NOMO-1 (cell line): Measurements from ENCODE around the gene MYCL.
"Not testable (repeated sequence)": the region's sequence is repeated elsewhere in the genome, so short reads cannot be mapped to it uniquely, and the experiment has no call there.

Experiments
- DNase-seq, 2 experiments: peaks; one replicate each; lab custom pipeline; 2025; ENCODE audit not compliant: unreplicated experiment in 2 of 2; lab: John Stamatoyannopoulos, UW

MYCL gene

DNA sequence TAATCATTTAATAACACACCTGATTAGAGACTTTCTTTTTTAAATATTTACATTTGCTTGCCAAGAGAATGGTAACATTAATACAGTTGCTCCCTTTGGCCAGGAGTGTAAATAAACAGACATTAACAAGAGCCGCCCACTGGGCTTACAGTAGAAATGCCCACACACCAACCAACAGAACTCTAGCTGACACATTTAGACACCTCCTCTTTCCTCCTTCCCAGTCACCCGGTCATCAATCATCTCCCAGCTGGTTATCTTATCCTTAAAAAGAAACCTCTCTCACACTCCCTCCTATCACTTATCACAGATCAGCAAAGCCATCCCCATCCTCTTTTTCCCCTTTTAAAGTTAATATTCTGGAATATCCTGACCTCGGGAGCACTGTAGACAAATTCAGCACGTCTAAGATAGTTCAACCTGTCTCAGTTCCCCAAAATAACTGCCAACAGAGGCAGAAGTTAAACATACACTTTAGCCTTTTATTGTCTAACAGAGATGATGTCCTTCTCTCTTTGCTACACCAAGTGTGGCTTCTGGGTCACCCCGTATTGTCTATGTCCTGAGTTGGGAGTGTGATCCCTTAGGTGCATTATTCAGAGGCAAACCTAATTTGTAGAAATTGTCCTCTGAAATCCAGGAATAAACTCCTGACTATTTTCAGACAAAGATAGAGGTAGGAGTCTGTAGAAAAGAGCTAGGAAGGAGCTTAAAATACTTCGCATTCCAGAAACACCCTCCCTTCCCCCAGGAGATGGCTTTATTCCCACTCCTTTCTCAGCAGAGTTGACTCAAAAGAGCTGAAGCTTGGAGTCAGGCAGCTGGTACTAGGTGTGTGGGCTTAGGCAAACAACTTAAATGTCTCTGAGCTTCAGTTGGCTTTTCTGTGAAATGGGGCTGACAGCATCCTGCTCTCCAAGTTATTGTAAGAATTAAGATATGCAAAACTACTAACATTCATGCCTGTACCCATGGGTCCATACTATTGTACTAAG is 8.8 kb downstream of the MYCL start:
- peak; percentile 59 to 75 for DNase-seq

DNA sequence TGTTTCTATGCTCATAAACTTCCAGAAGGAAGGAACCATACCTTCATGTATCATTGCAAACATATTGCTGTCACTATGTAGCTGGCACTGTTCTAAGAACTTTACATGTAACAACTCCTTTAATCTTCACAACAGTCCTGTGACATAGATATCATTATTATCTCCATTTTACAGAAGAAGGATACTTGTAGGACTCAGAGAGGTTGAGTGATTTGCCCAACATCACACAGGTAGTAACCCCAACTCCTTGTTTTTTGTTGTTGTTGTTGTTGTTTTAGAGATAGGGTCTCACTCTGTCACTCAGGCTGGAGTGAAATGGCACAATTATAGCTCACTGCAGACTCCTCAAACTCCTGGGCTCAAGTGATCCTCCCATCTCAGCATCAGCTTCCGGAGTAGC is 10.8 kb downstream of the MYCL start:
- no peak for DNase-seq

DNA sequence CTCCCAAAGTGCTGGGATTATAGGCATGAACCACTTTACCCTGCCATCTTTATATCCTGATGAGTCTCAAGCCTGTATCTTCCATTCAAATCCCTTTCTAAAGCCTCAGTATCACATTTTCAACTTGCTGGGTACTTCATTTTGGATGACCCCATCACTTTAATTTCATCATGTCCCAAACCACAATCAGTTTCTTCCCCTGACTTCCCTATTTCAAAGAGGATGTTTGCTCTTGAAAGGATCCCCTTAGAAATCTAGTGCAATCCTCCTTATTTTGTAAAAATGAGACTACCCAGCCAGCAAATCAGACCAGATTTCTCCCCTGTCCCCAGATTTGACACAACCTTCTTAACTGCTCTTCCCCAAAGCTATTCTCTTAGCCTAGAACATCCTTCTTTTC is 11.4 kb downstream of the MYCL start:
- DNase-seq, result peak; percentile 69 to 95

DNA sequence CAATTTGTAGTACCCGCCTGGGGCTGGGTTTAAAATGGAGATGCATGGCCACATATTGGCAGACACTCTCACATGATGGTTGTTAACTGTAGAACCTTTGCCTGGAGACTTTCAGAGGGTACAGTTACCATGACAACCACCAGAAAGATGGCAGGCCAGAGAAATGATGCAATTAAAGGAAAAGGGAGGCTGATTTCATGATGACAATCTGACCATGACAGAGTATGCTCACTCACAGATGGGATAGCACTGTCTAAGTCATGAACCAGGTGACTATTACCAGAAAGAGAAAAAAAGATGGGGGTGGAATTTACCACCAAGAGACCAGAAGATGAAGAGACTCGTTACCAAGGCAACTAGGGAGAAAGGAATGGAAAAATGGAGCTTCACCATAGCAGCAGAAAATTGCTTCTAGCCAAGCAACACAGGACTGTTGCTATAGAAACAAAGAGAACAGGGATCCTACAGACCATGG is 14.9 kb downstream of the MYCL start:
- DNase-seq, result no peak

- DNase-seq, result no peak
Observed at GRCh38 chr1:39885516-39885915, 16.2 kb downstream of the MYCL start.

DNA sequence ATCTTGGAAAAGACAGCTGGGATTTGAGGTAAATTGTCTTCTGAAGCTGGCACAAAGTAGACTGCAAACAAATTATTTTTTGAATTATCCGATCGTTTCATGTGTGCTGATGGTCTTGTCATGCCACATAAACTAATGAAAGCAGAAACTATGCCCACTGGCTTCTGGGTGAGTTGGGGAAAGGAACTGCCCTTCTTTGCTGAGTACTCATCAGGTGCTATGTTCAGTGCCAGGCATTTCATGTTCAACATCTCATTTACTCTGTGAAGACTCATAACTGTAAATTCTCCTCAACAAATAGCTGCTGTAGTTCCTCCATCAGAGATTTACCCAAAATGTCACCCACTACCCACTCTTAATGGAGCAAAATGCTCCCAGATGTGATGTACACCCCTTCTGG is 19.6 kb downstream of the MYCL start:
- no peak for DNase-seq

DNA sequence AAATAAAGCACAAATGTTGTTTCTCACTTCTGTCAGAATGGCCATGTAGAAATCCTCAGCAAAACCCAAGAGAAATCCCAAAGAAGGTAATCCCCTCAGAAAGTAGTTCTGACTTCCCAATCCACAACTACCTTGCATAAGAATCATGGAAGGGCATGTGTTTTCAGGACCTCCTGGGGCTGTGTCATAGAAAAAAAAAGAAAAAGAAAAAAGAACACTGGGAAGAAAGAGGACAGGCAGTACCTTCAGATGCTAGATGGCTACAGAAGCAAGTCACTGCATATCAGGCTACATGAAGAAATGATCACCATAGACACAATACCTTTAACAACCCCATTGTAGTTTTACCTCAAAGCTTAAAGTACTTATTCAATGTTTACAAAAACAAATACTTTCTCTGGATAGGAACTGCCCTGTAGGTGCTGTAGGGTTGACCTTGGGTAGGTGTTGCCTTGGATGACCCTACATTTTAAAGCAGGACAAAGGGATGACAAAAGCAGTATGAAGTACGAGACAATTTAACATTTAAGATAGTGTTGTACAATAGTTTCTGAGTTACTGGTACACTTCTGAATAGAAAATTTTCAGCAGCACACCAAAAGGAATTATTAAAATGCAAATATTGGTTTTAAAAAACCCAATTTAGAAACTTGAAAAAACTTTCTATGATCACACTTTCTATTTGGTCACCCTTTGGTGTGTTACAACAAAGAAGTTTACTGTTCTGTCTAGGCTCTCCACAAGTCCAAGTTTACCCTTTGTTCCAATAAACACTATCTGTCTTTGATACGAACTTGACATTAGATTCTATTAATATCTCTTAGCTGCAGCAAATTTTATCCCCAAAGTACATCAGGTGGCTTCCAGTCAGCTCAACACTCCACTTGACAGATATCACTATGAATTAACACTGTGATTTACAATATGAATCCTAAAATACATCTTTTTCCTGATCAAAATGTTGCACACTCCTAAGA is 23.4 kb downstream of the MYCL start:
- DNase-seq, result no peak

GRCh38 chr1:39877231-39877778 is 24.4 kb downstream of the MYCL start:
- DNase-seq, result no peak

- DNase-seq, result peak; percentile 70 to 89
Observed at GRCh38 chr1:39876144-39876543, 25.6 kb downstream of the MYCL start.

- no peak for DNase-seq
Observed at GRCh38 chr1:39872698-39873097, 29.0 kb downstream of the MYCL start.

- DNase-seq, result no peak
Observed at GRCh38 chr1:39871796-39872195, 29.9 kb downstream of the MYCL start.

DNA sequence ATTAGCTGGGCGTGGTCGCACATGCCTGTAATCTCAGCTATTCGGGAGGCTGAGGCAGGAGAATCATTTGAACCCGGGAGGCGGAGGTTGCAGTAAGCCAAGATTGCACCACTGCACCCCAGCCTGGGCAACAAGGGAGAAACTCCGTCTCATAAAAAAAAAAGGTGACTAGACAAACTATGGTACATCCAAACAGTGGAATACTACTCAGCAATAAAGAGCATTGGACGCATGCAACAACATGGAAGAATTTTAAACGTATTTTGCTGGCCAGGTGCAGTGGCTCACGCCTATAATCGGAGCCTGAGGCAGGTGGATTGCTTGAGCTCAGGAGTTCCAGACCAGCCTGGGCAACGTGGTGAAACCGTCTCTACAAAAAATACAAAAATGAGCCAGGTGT is 30.7 kb downstream of the MYCL start:
- DNase-seq, result not testable (repeated sequence)

- not testable (repeated sequence) for DNase-seq
Observed at GRCh38 chr1:39869538-39870112, 32.1 kb downstream of the MYCL start.

GRCh38 chr1:39866767-39867166 is 35.0 kb downstream of the MYCL start:
- no peak for DNase-seq

DNA sequence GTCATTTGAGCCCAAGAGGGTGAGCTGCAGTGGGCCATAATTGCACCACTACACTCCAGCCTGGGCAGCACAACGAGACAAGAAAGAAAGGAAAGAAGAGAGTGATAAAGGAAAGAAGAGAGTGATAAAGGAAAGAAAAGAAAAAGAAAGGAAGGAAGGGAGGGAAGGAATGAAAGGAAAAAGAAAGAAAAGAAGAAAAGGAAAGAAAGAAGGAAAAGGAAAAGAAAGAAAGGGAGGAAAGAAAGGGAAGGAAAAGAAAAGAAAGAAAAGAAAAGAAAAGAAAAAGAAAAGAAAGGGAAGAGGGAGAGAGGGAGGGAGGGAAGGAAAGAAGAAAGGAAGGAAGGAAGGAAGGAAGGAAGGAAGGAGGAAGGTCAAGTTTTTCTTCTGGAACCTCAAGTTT is 36.0 kb downstream of the MYCL start:
- DNase-seq, result no peak

DNA sequence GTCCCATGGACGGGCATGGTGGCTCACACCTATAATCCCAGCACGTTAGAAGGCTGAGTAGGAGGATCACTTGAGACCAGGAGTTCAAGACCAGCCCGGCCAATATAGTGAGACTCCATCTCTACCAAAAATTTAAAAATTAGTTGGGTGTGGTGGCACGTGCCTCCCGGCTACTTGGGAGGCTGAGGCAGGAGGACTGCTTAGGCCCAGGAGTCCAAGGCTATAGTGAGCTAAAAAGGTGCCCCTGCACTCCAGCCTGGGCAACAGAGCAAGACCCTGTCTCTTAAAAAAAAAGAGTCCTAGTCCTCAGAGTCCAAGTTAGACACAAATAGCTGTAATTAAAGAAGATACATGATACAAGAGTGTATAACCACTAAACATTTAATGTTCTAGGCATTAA is 38.5 kb downstream of the MYCL start:
- no peak for DNase-seq

GRCh38 chr1:39861003-39861402 is 40.7 kb downstream of the MYCL start:
- no peak for DNase-seq

DNA sequence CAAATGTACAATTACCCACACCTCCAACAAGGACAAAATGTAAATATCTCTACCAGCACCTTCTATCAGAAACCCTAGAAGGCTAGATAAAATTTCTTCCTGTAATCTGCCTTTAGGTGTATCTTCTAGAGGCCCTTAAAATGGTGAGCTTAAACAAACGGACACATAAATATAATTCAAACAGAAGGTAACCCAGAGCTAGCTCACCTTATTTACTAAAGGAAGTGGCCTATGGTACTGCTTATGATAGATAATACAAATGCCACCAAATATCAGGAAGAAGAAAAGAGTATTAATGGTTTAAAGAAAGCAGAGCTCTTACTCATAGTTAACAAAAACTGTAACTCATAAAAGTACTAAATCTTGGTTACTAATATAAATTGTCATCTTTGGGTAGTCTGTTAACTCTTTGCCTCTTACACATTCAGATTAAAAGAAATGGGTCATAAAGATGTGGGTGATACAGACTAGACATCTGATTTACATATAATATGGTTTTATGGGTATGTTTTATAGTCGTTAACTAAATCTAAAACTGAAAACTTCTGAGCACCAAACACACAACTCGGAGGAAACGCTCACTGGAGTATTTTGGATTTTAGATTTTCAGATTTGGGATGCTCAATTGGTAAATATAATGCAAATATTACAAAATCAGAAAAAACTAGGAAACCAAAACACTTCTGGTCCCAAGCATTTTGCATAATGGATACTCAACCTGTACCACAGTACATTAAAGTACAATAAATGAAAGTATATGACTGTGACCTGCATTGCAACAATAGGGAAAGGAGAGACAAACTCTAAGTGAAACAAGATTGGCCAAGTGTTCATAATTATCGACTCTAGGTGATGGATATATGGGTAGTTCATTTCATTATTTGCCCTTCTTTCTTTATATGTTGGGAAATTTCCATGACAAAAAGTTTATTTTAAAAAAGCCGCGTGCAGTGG is 41.6 kb downstream of the MYCL start:
- no peak for DNase-seq

DNA sequence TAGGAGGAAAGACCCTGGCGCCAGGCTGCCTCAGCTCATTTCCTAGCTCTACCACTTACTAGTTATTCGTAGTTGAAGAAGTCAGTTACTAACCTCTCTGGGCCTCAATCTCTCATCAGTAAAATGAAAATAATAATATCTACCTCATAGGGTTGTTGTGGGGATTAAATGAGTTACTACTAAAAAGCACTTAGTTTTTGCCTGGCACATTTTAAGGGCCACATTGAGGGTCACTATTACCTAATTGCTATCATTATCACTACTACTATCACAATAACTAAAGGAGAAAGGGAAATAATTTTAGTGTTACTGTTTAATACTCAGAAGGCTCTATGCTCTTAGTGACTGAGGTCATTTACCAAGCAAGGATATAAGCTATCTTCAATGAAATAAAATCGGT is 43.4 kb downstream of the MYCL start:
- DNase-seq, result no peak
